ENCODE results near the gene MSI2.
"Not testable (repeated sequence)": the region's sequence is repeated elsewhere in the genome, so short reads cannot be mapped to it uniquely, and the experiment has no call there.

The MSI2 gene

GRCh38 chr17:57490111-57490845 is 234.0 kb downstream of the MSI2 start:
- no peak for DNase-seq

- DNase-seq: no peak
These were observed 234.6 kb downstream of the MSI2 start for GRCh38 chr17:57490890-57491289.

GRCh38 chr17:57493171-57493570 is 236.8 kb downstream of the MSI2 start:
- no peak for DNase-seq

GRCh38 chr17:57493625-57494024 is 237.3 kb downstream of the MSI2 start:
- no peak for DNase-seq

GRCh38 chr17:57494443-57494842 is 238.1 kb downstream of the MSI2 start:
- no peak for DNase-seq

- no peak for DNase-seq
These were observed 239.4 kb downstream of the MSI2 start for GRCh38 chr17:57495771-57496170.

- DNase-seq: no peak
These were observed 240.1 kb downstream of the MSI2 start for GRCh38 chr17:57496382-57496781.

- no peak for DNase-seq
These were observed 242.1 kb downstream of the MSI2 start for GRCh38 chr17:57498443-57498842.

GRCh38 chr17:57499221-57499620 is 242.9 kb downstream of the MSI2 start:
- DNase-seq: not testable (repeated sequence)

GRCh38 chr17:57499648-57500049 is 243.3 kb downstream of the MSI2 start:
- DNase-seq: no peak

GRCh38 chr17:57501016-57501415 is 244.7 kb downstream of the MSI2 start:
- no peak for DNase-seq

- DNase-seq: no peak
These were observed 245.7 kb downstream of the MSI2 start for GRCh38 chr17:57502022-57502421.

- DNase-seq: no peak
These were observed 246.5 kb downstream of the MSI2 start for GRCh38 chr17:57502811-57503241.

GRCh38 chr17:57504208-57504607 is 247.9 kb downstream of the MSI2 start:
- DNase-seq: no peak

- no peak for DNase-seq
These were observed 249.8 kb downstream of the MSI2 start for GRCh38 chr17:57505841-57506773.

GRCh38 chr17:57506774-57507127 is 250.4 kb downstream of the MSI2 start:
- no peak for DNase-seq

- DNase-seq: no peak
These were observed 251.5 kb downstream of the MSI2 start for GRCh38 chr17:57507828-57508227.

GRCh38 chr17:57508671-57509070 is 252.3 kb downstream of the MSI2 start:
- DNase-seq: no peak

- DNase-seq: no peak
These were observed 255.3 kb downstream of the MSI2 start for GRCh38 chr17:57511475-57512123.

- no peak for DNase-seq
These were observed 255.9 kb downstream of the MSI2 start for GRCh38 chr17:57512258-57512657.

- DNase-seq: no peak
These were observed 256.4 kb downstream of the MSI2 start for GRCh38 chr17:57512691-57513090.

GRCh38 chr17:57513569-57513968 is 257.2 kb downstream of the MSI2 start:
- DNase-seq: no peak

- DNase-seq: no peak
These were observed 258.3 kb downstream of the MSI2 start for GRCh38 chr17:57514614-57515013.

Measured in NCI-H1436 (cell line).